Neutrophil (primary cell): Measurements from ENCODE around the gene NR3C1.

Experiments used
- H3K27ac ChIP-seq: fragments of 200-600 bp; sonication (generic); 2 replicates; pipeline ENCODE4 v1.5.1; 2016; ENCODE audit warnings: mild to moderate bottlenecking, moderate library complexity
- H3K27me3 ChIP-seq: fragments of 200-600 bp; sonication (generic); 2 replicates; pipeline ENCODE4 v1.6.0; 2016; ENCODE audit warnings: mild to moderate bottlenecking
- H3K36me3 ChIP-seq: fragments of 200-600 bp; sonication (generic); 2 replicates; pipeline ENCODE4 v1.5.1; 2017
- H3K4me1 ChIP-seq, 2 experiments: fragments of 200-600 bp in 1 of 2; sonication (generic) in 1 of 2; 1 replicate in 1 of 2; 2 replicates in 1 of 2; pipeline versions ENCODE4 v1.5.1 to v1.6.1; 2013 to 2016; ENCODE audit warnings: low read depth in 1 of 2, low read length in 1 of 2, mild to moderate bottlenecking in 1 of 2, moderate library complexity in 1 of 2; ENCODE audit not compliant: control insufficient read depth in 1 of 2, insufficient read depth in 1 of 2
- H3K4me3 ChIP-seq, 2 experiments: fragments of 200-600 bp in 1 of 2; sonication (generic) in 1 of 2; 1 replicate in 1 of 2; 2 replicates in 1 of 2; pipeline ENCODE4 v1.5.1; 2013 to 2016; ENCODE audit warnings: low read depth in 1 of 2, low read length in 1 of 2, mild to moderate bottlenecking in 1 of 2, moderate library complexity in 1 of 2
- H3K9me3 ChIP-seq: fragments of 200-600 bp; sonication (generic); 2 replicates; pipeline ENCODE4 v1.5.1; 2016
- CTCF ChIP-seq: fragments of 200-600 bp; sonication (generic); IDR thresholded peaks from 2 replicates; pipeline ENCODE4 v1.5.1; 2016; ENCODE audit warnings: antibody characterized with exemption

NR3C1 gene

GRCh38 chr5:143404416-143405062 lies 1.1 kb upstream of the NR3C1 start:
- no peak for TF ChIP-seq CTCF
- Histone ChIP-seq H3K27me3 (peaks cover 8% of the 10 kb centered on the region), H3K36me3 (peaks cover 12% of the 10 kb centered on the region), H3K27ac (peak overlapping the region; percentile 98), H3K9me3 (no peaks in the 10 kb centered on the region), H3K4me3 (peak overlapping the region; percentile 91 to 99), H3K4me1 (peaks cover 33 to 34% of the 10 kb centered on the region in 2 experiments)

GRCh38 chr5:143403334-143403592 lies 223 bp downstream of the NR3C1 start:
- H3K9me3 ChIP-seq = no peaks in the 10 kb centered on the region
- peaks cover 46 to 47% of the 10 kb centered on the region in 2 experiments for H3K4me1 ChIP-seq
- H3K27ac ChIP-seq = peak overlapping the region; percentile 98
- H3K36me3 ChIP-seq = peaks cover 20% of the 10 kb centered on the region
- peak overlapping the region; percentile 91 to 99 for H3K4me3 ChIP-seq
- peaks cover 8% of the 10 kb centered on the region for H3K27me3 ChIP-seq
- TF ChIP-seq CTCF = no peak

DNA sequence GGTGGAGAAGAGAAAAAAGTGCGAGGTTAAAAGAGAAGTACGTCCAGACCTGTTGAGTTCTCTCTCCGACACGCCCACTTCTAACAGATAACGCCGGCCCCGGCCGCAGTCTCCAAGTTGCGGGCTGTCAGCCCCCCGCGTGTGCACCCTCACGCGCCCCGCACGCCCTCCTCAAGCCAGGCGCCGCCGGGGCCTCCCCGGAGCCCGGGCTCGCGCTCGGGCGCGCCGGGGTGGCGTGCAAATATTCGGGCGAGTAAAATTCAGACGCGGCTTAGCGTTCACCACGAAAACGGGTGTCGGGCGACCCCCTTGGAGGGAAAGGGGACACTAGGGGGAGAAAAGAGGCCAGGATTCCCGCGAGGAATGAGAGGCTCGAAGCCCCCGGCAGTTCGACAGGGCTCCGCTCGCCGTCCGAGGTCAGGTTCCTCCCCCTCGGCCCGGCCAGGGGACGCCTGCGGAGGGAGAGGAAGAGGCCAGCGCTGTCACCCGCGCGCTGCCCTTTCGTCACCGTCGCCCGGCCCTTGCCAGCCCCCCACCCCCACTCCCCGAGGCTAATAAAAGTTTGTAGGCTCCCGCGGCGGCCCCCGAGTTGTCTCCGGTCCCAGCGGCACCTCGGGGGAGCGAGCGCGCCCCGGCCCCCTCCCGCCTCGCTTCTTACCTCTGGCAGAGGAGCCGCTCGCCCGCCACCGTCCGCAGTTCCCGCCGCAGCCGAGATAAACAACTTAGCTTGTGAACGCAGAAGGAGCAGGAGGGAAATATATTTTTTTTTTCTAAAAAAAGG lies 743 bp downstream of the NR3C1 start:
- no peak for TF ChIP-seq CTCF
- Histone ChIP-seq H3K36me3 (peaks cover 20% of the 10 kb centered on the region), H3K27ac (peak overlapping the region; percentile 98), H3K27me3 (peaks cover 8% of the 10 kb centered on the region), H3K9me3 (no peaks in the 10 kb centered on the region), H3K4me1 (peaks cover 51 to 52% of the 10 kb centered on the region in 2 experiments), H3K4me3 (peak overlapping the region; percentile 91 to 99)

- Histone ChIP-seq H3K27me3 (peaks cover under 1% of the 10 kb centered on the region), H3K9me3 (no peaks in the 10 kb centered on the region), H3K4me1 (peaks cover 58% of the 10 kb centered on the region in 2 experiments), H3K27ac (peak overlapping the region; percentile 98), H3K36me3 (peaks cover 20% of the 10 kb centered on the region), H3K4me3 (peak overlapping the region; percentile 91 to 99)
- no peak for TF ChIP-seq CTCF
These were observed 1.4 kb downstream of the NR3C1 start for GRCh38 chr5:143402017-143402552.

GRCh38 chr5:143401227-143402016 lies 2.1 kb downstream of the NR3C1 start:
- H3K27ac ChIP-seq = peak overlapping the region; percentile 98
- peaks cover 64 to 65% of the 10 kb centered on the region in 2 experiments for H3K4me1 ChIP-seq
- no peaks in the 10 kb centered on the region for H3K9me3 ChIP-seq
- no peaks in the 10 kb centered on the region for H3K27me3 ChIP-seq
- TF ChIP-seq CTCF = no peak
- H3K4me3 ChIP-seq = peak overlapping the region; percentile 91 to 99
- peaks cover 20% of the 10 kb centered on the region for H3K36me3 ChIP-seq
